T-helper 1 cell treated with Interleukin-12 subunit alpha and Interleukin-12 subunit beta and Interleukin-4 antibody, amounts not matched to agents 30 μg/mL and 1 μg/mL, for 36 hours (primary cell): ENCODE results near the gene MAJIN.
"Not testable (repeated sequence)": the region's sequence is repeated elsewhere in the genome, so short reads cannot be mapped to it uniquely, and the experiment has no call there.

Source experiments
- H3K27ac Mint-ChIP-seq: one replicate; pipeline ENCODE4 v1.8.0; 2021; ENCODE audit warnings: mild to moderate bottlenecking, mixed read lengths
- H3K27me3 Mint-ChIP-seq: one replicate; pipeline ENCODE4 v1.8.0; 2021; ENCODE audit warnings: low read depth, mixed read lengths
- H3K36me3 Mint-ChIP-seq: one replicate; pipeline ENCODE4 v1.8.0; 2021; ENCODE audit warnings: low read depth, mixed read lengths
- H3K4me1 Mint-ChIP-seq: one replicate; pipeline ENCODE4 v1.8.0; 2021; ENCODE audit warnings: low read depth, mixed read lengths
- H3K4me3 Mint-ChIP-seq: one replicate; pipeline ENCODE4 v1.8.0; 2021; ENCODE audit warnings: mild to moderate bottlenecking, moderate library complexity, mixed read lengths
- H3K9me3 Mint-ChIP-seq: one replicate; pipeline ENCODE4 v1.8.0; 2021; ENCODE audit warnings: mixed read lengths

Gene MAJIN

GRCh38 chr11:64971421-64972233, at the start of gene MAJIN:
Gene MAJIN (minus strand): TSS chr11:64972108. CDS start chr11:64959405, 12,703 bp downstream.
- Mint-ChIP-seq H3K27me3 (no peaks in the 10 kb centered on the region), H3K4me3 (peak within 1 kb of the TSS; percentile 53), H3K36me3 (no peaks in the 10 kb centered on the region), H3K9me3 (no peaks in the 10 kb centered on the region), H3K27ac (no peak within 1 kb of the TSS), H3K4me1 (peaks cover 14% of the 10 kb centered on the region)

GRCh38 chr11:65021509-65021908, 49.6 kb upstream of the MAJIN start:
- Mint-ChIP-seq H3K4me3 (no peak overlapping the region), H3K36me3 (peaks cover 13% of the 10 kb centered on the region), H3K9me3 (no peaks in the 10 kb centered on the region), H3K4me1 (peaks cover 5% of the 10 kb centered on the region), H3K27ac (no peak overlapping the region), H3K27me3 (no peaks in the 10 kb centered on the region)

- peaks cover 18% of the 10 kb centered on the region for H3K36me3 Mint-ChIP-seq
- no peaks in the 10 kb centered on the region for H3K27me3 Mint-ChIP-seq
- peaks cover 8% of the 10 kb centered on the region for H3K4me1 Mint-ChIP-seq
- no peaks in the 10 kb centered on the region for H3K9me3 Mint-ChIP-seq
- no peak overlapping the region for H3K4me3 Mint-ChIP-seq
- no peak overlapping the region for H3K27ac Mint-ChIP-seq
Measured at GRCh38 chr11:65021003-65021402, 49.1 kb upstream of the MAJIN start.

- Mint-ChIP-seq H3K27me3 (no peaks in the 10 kb centered on the region), H3K36me3 (peaks cover 18% of the 10 kb centered on the region), H3K4me3 (no peak overlapping the region), H3K9me3 (no peaks in the 10 kb centered on the region), H3K4me1 (peaks cover 14% of the 10 kb centered on the region), H3K27ac (no peak overlapping the region)
Measured at GRCh38 chr11:65019824-65020223, 47.9 kb upstream of the MAJIN start.

- no peak overlapping the region for H3K4me3 Mint-ChIP-seq
- H3K9me3 Mint-ChIP-seq, result no peaks in the 10 kb centered on the region
- no peaks in the 10 kb centered on the region for H3K27me3 Mint-ChIP-seq
- peaks cover 18% of the 10 kb centered on the region for H3K36me3 Mint-ChIP-seq
- peaks cover 20% of the 10 kb centered on the region for H3K4me1 Mint-ChIP-seq
- no peak overlapping the region for H3K27ac Mint-ChIP-seq
Measured at GRCh38 chr11:65017937-65018336, 46.0 kb upstream of the MAJIN start.

- no peaks in the 10 kb centered on the region for H3K27me3 Mint-ChIP-seq
- H3K27ac Mint-ChIP-seq, result no peak overlapping the region
- peaks cover 22% of the 10 kb centered on the region for H3K4me1 Mint-ChIP-seq
- H3K4me3 Mint-ChIP-seq, result no peak overlapping the region
- H3K36me3 Mint-ChIP-seq, result peaks cover 16% of the 10 kb centered on the region
- H3K9me3 Mint-ChIP-seq, result no peaks in the 10 kb centered on the region
Measured at GRCh38 chr11:65016705-65017104, 44.8 kb upstream of the MAJIN start.

- Mint-ChIP-seq H3K9me3 (no peaks in the 10 kb centered on the region), H3K27me3 (no peaks in the 10 kb centered on the region), H3K27ac (peak overlapping the region; percentile 90), H3K4me1 (peaks cover 22% of the 10 kb centered on the region), H3K36me3 (peaks cover 12% of the 10 kb centered on the region), H3K4me3 (peak overlapping the region; percentile 89)
Measured at GRCh38 chr11:65014726-65015227, 42.9 kb upstream of the MAJIN start.

GRCh38 chr11:65013888-65014725, 42.2 kb upstream of the MAJIN start, which contains the start of gene ARL2:
Gene ARL2 (plus strand): TSS chr11:65014160. CDS start chr11:65014208, 48 bp downstream.
- peak within 1 kb of the TSS; percentile 89 for H3K4me3 Mint-ChIP-seq
- peak within 1 kb of the TSS; percentile 96 for H3K27ac Mint-ChIP-seq
- H3K27me3 Mint-ChIP-seq, result no peaks in the 10 kb centered on the region
- no peaks in the 10 kb centered on the region for H3K9me3 Mint-ChIP-seq
- H3K36me3 Mint-ChIP-seq, result peaks cover 11% of the 10 kb centered on the region
- peaks cover 22% of the 10 kb centered on the region for H3K4me1 Mint-ChIP-seq

- Mint-ChIP-seq H3K4me3 (peak overlapping the region; percentile 88), H3K27ac (peak overlapping the region; percentile 96), H3K9me3 (no peaks in the 10 kb centered on the region), H3K36me3 (peaks cover 11% of the 10 kb centered on the region), H3K4me1 (peaks cover 22% of the 10 kb centered on the region), H3K27me3 (no peaks in the 10 kb centered on the region)
Measured at GRCh38 chr11:65013130-65013887, 41.4 kb upstream of the MAJIN start.

GRCh38 chr11:65008873-65009272, 37.0 kb upstream of the MAJIN start:
- H3K4me3 Mint-ChIP-seq, result no peak overlapping the region
- H3K36me3 Mint-ChIP-seq, result no peaks in the 10 kb centered on the region
- no peaks in the 10 kb centered on the region for H3K27me3 Mint-ChIP-seq
- H3K4me1 Mint-ChIP-seq, result peaks cover 9% of the 10 kb centered on the region
- no peaks in the 10 kb centered on the region for H3K9me3 Mint-ChIP-seq
- H3K27ac Mint-ChIP-seq, result no peak overlapping the region

- no peaks in the 10 kb centered on the region for H3K36me3 Mint-ChIP-seq
- H3K9me3 Mint-ChIP-seq, result no peaks in the 10 kb centered on the region
- no peak overlapping the region for H3K27ac Mint-ChIP-seq
- peaks cover 3% of the 10 kb centered on the region for H3K4me1 Mint-ChIP-seq
- H3K27me3 Mint-ChIP-seq, result no peaks in the 10 kb centered on the region
- no peak overlapping the region for H3K4me3 Mint-ChIP-seq
Measured at GRCh38 chr11:65008016-65008415, 36.1 kb upstream of the MAJIN start.

GRCh38 chr11:65003968-65004367, 32.1 kb upstream of the MAJIN start:
- H3K4me1 Mint-ChIP-seq, H3K9me3 Mint-ChIP-seq, H3K36me3 Mint-ChIP-seq, H3K4me3 Mint-ChIP-seq, H3K27ac Mint-ChIP-seq, H3K27me3 Mint-ChIP-seq: not testable (repeated sequence)

GRCh38 chr11:65003282-65003681, 31.4 kb upstream of the MAJIN start:
- H3K9me3 Mint-ChIP-seq, result no peaks in the 10 kb centered on the region
- no peak overlapping the region for H3K4me3 Mint-ChIP-seq
- no peak overlapping the region for H3K27ac Mint-ChIP-seq
- H3K27me3 Mint-ChIP-seq, result no peaks in the 10 kb centered on the region
- peaks cover under 1% of the 10 kb centered on the region for H3K36me3 Mint-ChIP-seq
- peaks cover 9% of the 10 kb centered on the region for H3K4me1 Mint-ChIP-seq

- Mint-ChIP-seq H3K9me3 (no peaks in the 10 kb centered on the region), H3K27me3 (no peaks in the 10 kb centered on the region), H3K27ac (no peak overlapping the region), H3K36me3 (peaks cover 1% of the 10 kb centered on the region), H3K4me1 (peaks cover 13% of the 10 kb centered on the region), H3K4me3 (no peak overlapping the region)
Measured at GRCh38 chr11:65002706-65003105, 30.8 kb upstream of the MAJIN start.
